SK-N-SH (cell line): ENCODE measurements around the gene GPR149. TPM values are rescaled to one million over a fixed set of nuclear protein-coding genes. Genes with fewer than 3 reads are reported as not detected.

ENCODE experiments used
- CTCF ChIA-PET: fragments of 300-600, 350-600 bp; formaldehyde crosslinking; extraction: SDS; loops from one replicate; lab custom pipeline; 2021; lab: Yijun Ruan, JAX
- POLR2A ChIA-PET: fragments of 350-600 bp; sonication (Branson Sonifier 250); formaldehyde crosslinking; extraction: SDS; loops from one replicate; lab custom pipeline; 2020; ENCODE audit warnings: antibody characterized with exemption, inconsistent platforms; lab: Yijun Ruan, JAX
- DNase-seq: peaks from one replicate; pipeline ENCODE4 v3.0.0; 2012
- H2AFZ ChIP-seq: fragments of 200-600 bp; sonication (generic); 2 replicates; pipeline ENCODE4 v1.8.1; 2016; ENCODE audit warnings: antibody characterized with exemption, mild to moderate bottlenecking, low read depth
- H3F3A ChIP-seq: fragments of 200-600 bp; sonication (generic); replicated peaks from 2 replicates; pipeline ENCODE3; 2016; ENCODE audit warnings: antibody characterized with exemption, mild to moderate bottlenecking; ENCODE audit not compliant: insufficient read depth
- H3K27ac ChIP-seq, 2 experiments: fragments of 200-500 bp in 1 of 2; fragments of 200-600 bp in 1 of 2; sonication (Bioruptor generic) in 1 of 2; sonication (generic), shearing (Covaris generic) in 1 of 2; 2 replicates each; pipeline versions ENCODE4 v1.5.1 to v1.6.1; 2014 to 2016; ENCODE audit warnings: low read depth in 2 of 2, inconsistent platforms in 1 of 2, low read length in 1 of 2, mild to moderate bottlenecking in 1 of 2, mixed read lengths in 1 of 2
- H3K27me3 ChIP-seq: fragments of 200-600 bp; sonication (generic), shearing (Covaris generic); 2 replicates; pipeline ENCODE4 v1.6.1; 2016; ENCODE audit warnings: mixed run types; ENCODE audit not compliant: insufficient read depth
- H3K36me3 ChIP-seq, 2 experiments: fragments of 200-500 bp in 1 of 2; fragments of 200-600 bp in 1 of 2; sonication (Bioruptor generic) in 1 of 2; sonication (generic) in 1 of 2; replicated peaks in 1 of 2; 2 replicates each; pipeline versions ENCODE3 to v1.5.1; 2014 to 2016; ENCODE audit warnings: low read length in 1 of 2, mild to moderate bottlenecking in 1 of 2; ENCODE audit not compliant: insufficient read depth in 2 of 2, control insufficient read depth in 1 of 2
- H3K4me1 ChIP-seq, 2 experiments: fragments of 200-500 bp in 1 of 2; fragments of 200-600 bp in 1 of 2; sonication (Bioruptor generic) in 1 of 2; sonication (generic), shearing (Covaris generic) in 1 of 2; 2 replicates each; pipeline versions ENCODE4 v1.5.1 to v1.6.1; 2014 to 2016; ENCODE audit warnings: low read depth in 1 of 2, low read length in 1 of 2, mixed run types in 1 of 2; ENCODE audit not compliant: insufficient read depth in 2 of 2, control insufficient read depth in 1 of 2
- H3K4me2 ChIP-seq: fragments of 200-600 bp; sonication (generic), shearing (Covaris generic); 2 replicates; pipeline ENCODE4 v1.6.1; 2017; ENCODE audit warnings: mixed run types
- H3K4me3 ChIP-seq, 2 experiments: fragments of 200-500 bp in 1 of 2; fragments of 200-600 bp in 1 of 2; sonication (Bioruptor generic) in 1 of 2; sonication (generic), shearing (Covaris generic) in 1 of 2; 2 replicates each; pipeline versions ENCODE4 v1.5.1 to v1.8.1; 2014 to 2016; ENCODE audit warnings: low read depth in 2 of 2, inconsistent platforms in 1 of 2, low read length in 1 of 2, mild to moderate bottlenecking in 1 of 2, mixed read lengths in 1 of 2, moderate library complexity in 1 of 2
- H3K79me2 ChIP-seq: fragments of 200-600 bp; sonication (generic); 2 replicates; pipeline ENCODE4 v1.8.1; 2017; ENCODE audit warnings: mild to moderate bottlenecking; ENCODE audit not compliant: insufficient read depth
- H3K9ac ChIP-seq: fragments of 200-600 bp; sonication (generic); 2 replicates; pipeline ENCODE4 v1.6.1; 2017; ENCODE audit warnings: mixed run types
- H3K9me2 ChIP-seq: fragments of 200-600 bp; sonication (generic); 2 replicates; pipeline ENCODE4 v1.6.1; 2017; ENCODE audit warnings: mixed run types
- H3K9me3 ChIP-seq: fragments of 200-600 bp; sonication (generic); 2 replicates; pipeline ENCODE4 v1.6.1; 2017; ENCODE audit warnings: mixed run types, mild to moderate bottlenecking, moderate library complexity
- H4K20me1 ChIP-seq: fragments of 200-600 bp; sonication (generic); 2 replicates; pipeline ENCODE4 v1.6.1; 2017; ENCODE audit warnings: mild to moderate bottlenecking, mixed run types; ENCODE audit not compliant: insufficient read depth
- CHD2 ChIP-seq: fragments of 150-350 bp; IDR thresholded peaks from 2 replicates; pipeline ENCODE4 v1.6.1; 2018; ENCODE audit warnings: low read length; ENCODE audit not compliant: partially characterized antibody
- ELF1 ChIP-seq: IDR thresholded peaks from 2 replicates; pipeline ENCODE4 v1.4.0; 2012
- EZH2phosphoT487 ChIP-seq: fragments of 200-600 bp; sonication (generic); IDR thresholded peaks from 2 replicates; pipeline ENCODE4 v1.6.1; 2017; ENCODE audit warnings: low read depth, mixed run types, mild to moderate bottlenecking, antibody characterized with exemption, moderate library complexity, borderline replicate concordance
- FOSL2 ChIP-seq: IDR thresholded peaks from 2 replicates; pipeline ENCODE4 v1.4.0; 2012; ENCODE audit warnings: low read depth, mild to moderate bottlenecking, moderate library complexity, borderline replicate concordance
- GABPA ChIP-seq: IDR thresholded peaks from 2 replicates; pipeline ENCODE4 v1.4.0; 2012; ENCODE audit warnings: low read depth, mild to moderate bottlenecking
- GATA2 ChIP-seq: sonication (generic); formaldehyde crosslinking; IDR thresholded peaks from 2 replicates; pipeline ENCODE4 v1.5.0; 2020; ENCODE audit warnings: mild to moderate bottlenecking, missing genetic modification reagents
- JUND ChIP-seq: IDR thresholded peaks from 2 replicates; pipeline ENCODE4 v1.4.0; 2012
- MEF2A ChIP-seq: IDR thresholded peaks from 2 replicates; pipeline ENCODE4 v1.4.0; 2012; ENCODE audit warnings: low read depth, borderline replicate concordance
- MXI1 ChIP-seq: IDR thresholded peaks from 2 replicates; pipeline ENCODE4 v1.6.1; 2012; ENCODE audit warnings: mild to moderate bottlenecking, low read depth, low read length, improper control_type of control experiment
- NRF1 ChIP-seq: IDR thresholded peaks from 2 replicates; pipeline ENCODE4 v1.6.1; 2012; ENCODE audit warnings: low read depth, mild to moderate bottlenecking, low read length
- RAD21 ChIP-seq: IDR thresholded peaks from 2 replicates; pipeline ENCODE4 v1.6.1; 2012; ENCODE audit warnings: mild to moderate bottlenecking, low read length
- RCOR1 ChIP-seq: fragments of 150-350 bp; IDR thresholded peaks from 2 replicates; pipeline ENCODE4 v1.6.1; 2017; ENCODE audit warnings: antibody characterized with exemption, low read length
- RFX5 ChIP-seq: IDR thresholded peaks from 2 replicates; pipeline ENCODE4 v1.6.1; 2012; ENCODE audit warnings: mild to moderate bottlenecking, improper control_type of control experiment, low read length
- SIN3A ChIP-seq: IDR thresholded peaks from 2 replicates; pipeline ENCODE4 v1.6.1; 2012; ENCODE audit warnings: low read depth, mild to moderate bottlenecking, low read length, moderate library complexity, borderline replicate concordance
- TCF12 ChIP-seq: IDR thresholded peaks from 2 replicates; pipeline ENCODE4 v1.4.0; 2012
- WGBS: methylation state at CpG from one replicate; pipeline ENCODE4 v1.1.6; 2017; ENCODE audit warnings: low lambda C conversion rate; 5-methylcytosine and 5-hydroxymethylcytosine counted together
- polyA plus RNA-seq, 3 experiments: library from polyadenylated mRNA; depleted of rRNA; stranded (reverse); fragments of >200 nt; gene quantifications; 2 replicates each; pipeline ENCODE4 v1.2.3, GENCODE V29; 2012
- TF ChIP-seq, protein P1 (sequence below): fragments of 150-350 bp; IDR thresholded peaks from 2 replicates; pipeline ENCODE4 v1.6.1; 2016; ENCODE audit warnings: mild to moderate bottlenecking, low read depth, low read length
- TF ChIP-seq, protein P2 (sequence below): IDR thresholded peaks from 2 replicates; pipeline ENCODE4 v1.4.0; 2012; ENCODE audit warnings: low read depth, borderline replicate concordance
- TF ChIP-seq, protein P3 (sequence below): fragments of 200-600 bp; sonication (generic); IDR thresholded peaks from 2 replicates; pipeline ENCODE4 v1.6.1; 2017; ENCODE audit warnings: antibody characterized with exemption, mild to moderate bottlenecking, moderate library complexity
- TF ChIP-seq, protein P4 (sequence below): IDR thresholded peaks from 2 replicates; pipeline ENCODE4 v1.4.0; 2012; ENCODE audit warnings: low read depth
- TF ChIP-seq, protein P5 (sequence below): fragments of 150-350 bp; IDR thresholded peaks from 2 replicates; pipeline ENCODE4 v1.6.1; 2017; ENCODE audit warnings: antibody characterized with exemption, low read length, low read depth, borderline replicate concordance

GPR149 gene
- polyA plus RNA-seq, 1 of the 3 experiments (the other 2 are of a cell fraction): not detected

DNA sequence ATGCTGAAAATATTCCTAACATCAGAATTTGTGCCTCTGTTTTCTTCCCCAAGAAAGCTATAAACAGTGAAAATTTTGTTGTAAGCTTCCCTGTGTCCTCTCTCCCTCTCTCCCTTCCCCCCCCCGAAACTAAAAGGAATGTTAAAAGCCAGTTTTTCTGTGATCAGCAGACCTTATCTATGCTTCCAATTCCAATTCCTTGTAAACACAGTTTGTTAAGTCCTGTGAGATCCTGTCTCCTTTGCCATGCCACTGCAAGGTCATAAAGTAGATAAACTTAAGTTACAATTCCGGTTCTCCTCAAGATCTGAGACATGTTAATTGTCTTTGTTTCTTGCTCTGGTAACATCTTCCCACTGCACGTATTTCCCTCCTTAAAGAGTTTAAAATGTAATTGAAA is 62.8 kb downstream of the GPR149 start:
- Histone ChIP-seq H3K4me2 (no peak overlapping the region), H3K27me3 (peaks cover 7% of the 10 kb centered on the region; the same call in 1 of the 2 replicates), H3K4me1 (no peaks in the 10 kb centered on the region), H3K4me3 (no peak overlapping the region), H3K9me2 (no peaks in the 10 kb centered on the region), H4K20me1 (no peaks in the 10 kb centered on the region), H3K27ac (no peak overlapping the region), H3F3A (no peaks in the 10 kb centered on the region), H3K9me3 (no peaks in the 10 kb centered on the region), H3K9ac (no peak overlapping the region), H3K36me3 (no peaks in the 10 kb centered on the region), H3K79me2 (no peaks in the 10 kb centered on the region), H2AFZ (no peak overlapping the region)
- DNase-seq: no peak
- TF ChIP-seq, protein P1, sequence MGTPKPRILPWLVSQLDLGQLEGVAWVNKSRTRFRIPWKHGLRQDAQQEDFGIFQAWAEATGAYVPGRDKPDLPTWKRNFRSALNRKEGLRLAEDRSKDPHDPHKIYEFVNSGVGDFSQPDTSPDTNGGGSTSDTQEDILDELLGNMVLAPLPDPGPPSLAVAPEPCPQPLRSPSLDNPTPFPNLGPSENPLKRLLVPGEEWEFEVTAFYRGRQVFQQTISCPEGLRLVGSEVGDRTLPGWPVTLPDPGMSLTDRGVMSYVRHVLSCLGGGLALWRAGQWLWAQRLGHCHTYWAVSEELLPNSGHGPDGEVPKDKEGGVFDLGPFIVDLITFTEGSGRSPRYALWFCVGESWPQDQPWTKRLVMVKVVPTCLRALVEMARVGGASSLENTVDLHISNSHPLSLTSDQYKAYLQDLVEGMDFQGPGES: no peak
- TF ChIP-seq RAD21: no peak
- CTCF ChIA-PET: no interaction called here
- POLR2A ChIA-PET: no interaction called here
- 15% methylated on average over 3 of the region's 3 CpGs for WGBS

DNA sequence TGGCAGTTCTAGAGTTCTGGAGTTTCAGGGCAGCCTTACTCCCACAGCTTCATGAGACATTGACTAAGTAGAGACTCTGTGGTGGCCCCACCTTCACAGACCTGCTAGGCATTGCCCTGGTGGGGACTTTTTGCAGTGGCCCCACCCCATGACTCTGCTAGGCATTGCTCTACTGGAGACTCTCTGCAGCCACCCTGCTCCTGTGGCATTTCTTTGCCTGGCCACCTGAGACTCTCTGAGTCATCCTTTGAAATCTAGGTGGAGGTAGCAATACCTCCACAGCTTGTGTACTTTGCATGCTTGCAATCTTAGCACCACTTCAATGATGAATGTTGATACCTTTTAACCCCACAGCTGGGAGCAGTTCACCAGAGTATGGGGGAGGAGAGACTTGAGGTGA is 65.1 kb downstream of the GPR149 start:
- no peaks in the 10 kb centered on the region for H4K20me1 ChIP-seq
- H3F3A ChIP-seq: no peaks in the 10 kb centered on the region
- no peak overlapping the region for H3K9ac ChIP-seq
- peaks cover 7% of the 10 kb centered on the region; the same call in 1 of the 2 replicates for H3K27me3 ChIP-seq
- no peaks in the 10 kb centered on the region for H3K9me3 ChIP-seq
- H3K4me1 ChIP-seq: no peaks in the 10 kb centered on the region
- no peak overlapping the region for H3K4me2 ChIP-seq
- POLR2A ChIA-PET: no interaction called here
- no peak overlapping the region for H3K27ac ChIP-seq
- no peak for TF ChIP-seq SIN3A
- TF ChIP-seq, protein P2, sequence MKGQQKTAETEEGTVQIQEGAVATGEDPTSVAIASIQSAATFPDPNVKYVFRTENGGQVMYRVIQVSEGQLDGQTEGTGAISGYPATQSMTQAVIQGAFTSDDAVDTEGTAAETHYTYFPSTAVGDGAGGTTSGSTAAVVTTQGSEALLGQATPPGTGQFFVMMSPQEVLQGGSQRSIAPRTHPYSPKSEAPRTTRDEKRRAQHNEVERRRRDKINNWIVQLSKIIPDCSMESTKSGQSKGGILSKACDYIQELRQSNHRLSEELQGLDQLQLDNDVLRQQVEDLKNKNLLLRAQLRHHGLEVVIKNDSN: no peak
- no peak for TF ChIP-seq FOSL2
- no peak for TF ChIP-seq CHD2
- no peak for TF ChIP-seq RAD21
- no peak for TF ChIP-seq TCF12
- no peak for TF ChIP-seq RFX5
- TF ChIP-seq, protein P1: no peak
- TF ChIP-seq, protein P3, sequence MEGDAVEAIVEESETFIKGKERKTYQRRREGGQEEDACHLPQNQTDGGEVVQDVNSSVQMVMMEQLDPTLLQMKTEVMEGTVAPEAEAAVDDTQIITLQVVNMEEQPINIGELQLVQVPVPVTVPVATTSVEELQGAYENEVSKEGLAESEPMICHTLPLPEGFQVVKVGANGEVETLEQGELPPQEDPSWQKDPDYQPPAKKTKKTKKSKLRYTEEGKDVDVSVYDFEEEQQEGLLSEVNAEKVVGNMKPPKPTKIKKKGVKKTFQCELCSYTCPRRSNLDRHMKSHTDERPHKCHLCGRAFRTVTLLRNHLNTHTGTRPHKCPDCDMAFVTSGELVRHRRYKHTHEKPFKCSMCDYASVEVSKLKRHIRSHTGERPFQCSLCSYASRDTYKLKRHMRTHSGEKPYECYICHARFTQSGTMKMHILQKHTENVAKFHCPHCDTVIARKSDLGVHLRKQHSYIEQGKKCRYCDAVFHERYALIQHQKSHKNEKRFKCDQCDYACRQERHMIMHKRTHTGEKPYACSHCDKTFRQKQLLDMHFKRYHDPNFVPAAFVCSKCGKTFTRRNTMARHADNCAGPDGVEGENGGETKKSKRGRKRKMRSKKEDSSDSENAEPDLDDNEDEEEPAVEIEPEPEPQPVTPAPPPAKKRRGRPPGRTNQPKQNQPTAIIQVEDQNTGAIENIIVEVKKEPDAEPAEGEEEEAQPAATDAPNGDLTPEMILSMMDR: no peak
- TF ChIP-seq NRF1: no peak
- TF ChIP-seq EZH2phosphoT487: no peak
- no peak for TF ChIP-seq ELF1
- TF ChIP-seq, protein P4, sequence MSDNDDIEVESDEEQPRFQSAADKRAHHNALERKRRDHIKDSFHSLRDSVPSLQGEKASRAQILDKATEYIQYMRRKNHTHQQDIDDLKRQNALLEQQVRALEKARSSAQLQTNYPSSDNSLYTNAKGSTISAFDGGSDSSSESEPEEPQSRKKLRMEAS: no peak
- TF ChIP-seq GABPA: no peak
- no peak for TF ChIP-seq JUND
- TF ChIP-seq MXI1: no peak
- TF ChIP-seq, protein P5, sequence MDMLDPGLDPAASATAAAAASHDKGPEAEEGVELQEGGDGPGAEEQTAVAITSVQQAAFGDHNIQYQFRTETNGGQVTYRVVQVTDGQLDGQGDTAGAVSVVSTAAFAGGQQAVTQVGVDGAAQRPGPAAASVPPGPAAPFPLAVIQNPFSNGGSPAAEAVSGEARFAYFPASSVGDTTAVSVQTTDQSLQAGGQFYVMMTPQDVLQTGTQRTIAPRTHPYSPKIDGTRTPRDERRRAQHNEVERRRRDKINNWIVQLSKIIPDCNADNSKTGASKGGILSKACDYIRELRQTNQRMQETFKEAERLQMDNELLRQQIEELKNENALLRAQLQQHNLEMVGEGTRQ: no peak
- no peak for TF ChIP-seq RCOR1
- TF ChIP-seq GATA2 (CRISPR knock-in tag): no peak
- TF ChIP-seq MEF2A: no peak
- no peaks in the 10 kb centered on the region for H3K79me2 ChIP-seq
- no peaks in the 10 kb centered on the region for H3K9me2 ChIP-seq
- H3K36me3 ChIP-seq: no peaks in the 10 kb centered on the region
- CTCF ChIA-PET: no interaction called here
- no peak overlapping the region for H3K4me3 ChIP-seq
- no peak for DNase-seq
- no peak overlapping the region for H2AFZ ChIP-seq
